ENCODE results near the gene CHAF1A. TPM values are rescaled to one million over a fixed set of nuclear protein-coding genes. Genes with fewer than 3 reads are reported as not detected.

The CHAF1A gene, protein sequence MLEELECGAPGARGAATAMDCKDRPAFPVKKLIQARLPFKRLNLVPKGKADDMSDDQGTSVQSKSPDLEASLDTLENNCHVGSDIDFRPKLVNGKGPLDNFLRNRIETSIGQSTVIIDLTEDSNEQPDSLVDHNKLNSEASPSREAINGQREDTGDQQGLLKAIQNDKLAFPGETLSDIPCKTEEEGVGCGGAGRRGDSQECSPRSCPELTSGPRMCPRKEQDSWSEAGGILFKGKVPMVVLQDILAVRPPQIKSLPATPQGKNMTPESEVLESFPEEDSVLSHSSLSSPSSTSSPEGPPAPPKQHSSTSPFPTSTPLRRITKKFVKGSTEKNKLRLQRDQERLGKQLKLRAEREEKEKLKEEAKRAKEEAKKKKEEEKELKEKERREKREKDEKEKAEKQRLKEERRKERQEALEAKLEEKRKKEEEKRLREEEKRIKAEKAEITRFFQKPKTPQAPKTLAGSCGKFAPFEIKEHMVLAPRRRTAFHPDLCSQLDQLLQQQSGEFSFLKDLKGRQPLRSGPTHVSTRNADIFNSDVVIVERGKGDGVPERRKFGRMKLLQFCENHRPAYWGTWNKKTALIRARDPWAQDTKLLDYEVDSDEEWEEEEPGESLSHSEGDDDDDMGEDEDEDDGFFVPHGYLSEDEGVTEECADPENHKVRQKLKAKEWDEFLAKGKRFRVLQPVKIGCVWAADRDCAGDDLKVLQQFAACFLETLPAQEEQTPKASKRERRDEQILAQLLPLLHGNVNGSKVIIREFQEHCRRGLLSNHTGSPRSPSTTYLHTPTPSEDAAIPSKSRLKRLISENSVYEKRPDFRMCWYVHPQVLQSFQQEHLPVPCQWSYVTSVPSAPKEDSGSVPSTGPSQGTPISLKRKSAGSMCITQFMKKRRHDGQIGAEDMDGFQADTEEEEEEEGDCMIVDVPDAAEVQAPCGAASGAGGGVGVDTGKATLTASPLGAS
- total RNA-seq (1 to 10 TPM; 4.5 to 8.7 (median 6.6) TPM), polyA plus RNA-seq (1 to 10 TPM; 4.2 to 4.4 TPM)
- long read RNA-seq, donor 1, partial matches to known transcripts: 4 of 7 reads
- long read RNA-seq, donor 1, other reads (novel, unspliced or antisense): 2 of 7 reads
- long read RNA-seq, donor 2, partial matches to known transcripts: 3 of 11 reads
- long read RNA-seq, donor 2, other reads (novel, unspliced or antisense): 5 of 11 reads
- long read RNA-seq, donor 3, partial matches to known transcripts: 17 of 22 reads
- long read RNA-seq, donor 3, other reads (novel, unspliced or antisense): 1 of 22 reads

DNA sequence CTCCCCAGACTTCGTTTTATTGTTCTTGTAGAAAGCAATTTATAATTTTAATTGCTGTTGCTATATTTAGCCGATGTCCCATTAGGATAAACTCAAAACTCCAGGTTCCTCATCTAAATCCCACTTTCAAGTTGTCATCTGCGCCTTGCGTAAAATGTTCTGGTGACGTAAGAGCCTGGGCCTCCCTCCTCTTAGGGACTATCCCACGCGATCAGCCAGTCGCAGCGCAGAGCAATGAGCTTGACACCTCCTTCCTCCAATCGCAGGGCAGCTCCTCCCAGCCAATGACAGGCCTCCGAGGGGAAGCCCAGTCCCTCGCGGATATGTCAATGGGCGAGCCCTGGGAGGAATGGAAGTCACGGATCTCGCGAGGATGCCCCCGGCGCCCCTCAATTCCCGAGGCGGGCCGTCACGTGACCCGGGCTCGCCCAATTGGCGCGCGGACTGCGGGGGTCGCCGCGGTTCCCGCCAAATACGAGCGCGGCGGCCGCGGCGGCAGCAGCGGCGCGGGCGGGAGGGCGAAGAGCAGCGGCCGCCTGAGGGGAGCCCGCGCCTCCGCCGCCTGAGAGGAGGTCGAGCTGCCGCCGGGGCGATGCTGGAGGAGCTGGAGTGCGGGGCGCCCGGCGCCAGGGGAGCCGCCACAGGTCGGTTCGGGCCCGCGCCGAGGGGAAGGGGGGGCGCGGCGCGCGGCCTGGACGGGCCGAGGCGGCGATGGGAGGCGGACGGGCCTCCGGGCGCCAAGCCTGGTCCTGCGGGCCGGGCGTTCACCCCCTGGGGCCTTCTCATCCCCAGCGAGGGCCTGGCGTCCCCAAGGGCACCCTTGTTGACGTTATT, at the start of gene CHAF1A:
Gene CHAF1A, plus strand, starts transcription at position 470 of the 834 bp plus-strand sequence. Its CDS starts 123 bp downstream, at position 593.
- TF ChIP-seq, protein P1, sequence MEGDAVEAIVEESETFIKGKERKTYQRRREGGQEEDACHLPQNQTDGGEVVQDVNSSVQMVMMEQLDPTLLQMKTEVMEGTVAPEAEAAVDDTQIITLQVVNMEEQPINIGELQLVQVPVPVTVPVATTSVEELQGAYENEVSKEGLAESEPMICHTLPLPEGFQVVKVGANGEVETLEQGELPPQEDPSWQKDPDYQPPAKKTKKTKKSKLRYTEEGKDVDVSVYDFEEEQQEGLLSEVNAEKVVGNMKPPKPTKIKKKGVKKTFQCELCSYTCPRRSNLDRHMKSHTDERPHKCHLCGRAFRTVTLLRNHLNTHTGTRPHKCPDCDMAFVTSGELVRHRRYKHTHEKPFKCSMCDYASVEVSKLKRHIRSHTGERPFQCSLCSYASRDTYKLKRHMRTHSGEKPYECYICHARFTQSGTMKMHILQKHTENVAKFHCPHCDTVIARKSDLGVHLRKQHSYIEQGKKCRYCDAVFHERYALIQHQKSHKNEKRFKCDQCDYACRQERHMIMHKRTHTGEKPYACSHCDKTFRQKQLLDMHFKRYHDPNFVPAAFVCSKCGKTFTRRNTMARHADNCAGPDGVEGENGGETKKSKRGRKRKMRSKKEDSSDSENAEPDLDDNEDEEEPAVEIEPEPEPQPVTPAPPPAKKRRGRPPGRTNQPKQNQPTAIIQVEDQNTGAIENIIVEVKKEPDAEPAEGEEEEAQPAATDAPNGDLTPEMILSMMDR (IDR thresholded peaks at IDR 0.05): no peak
- Histone ChIP-seq H3K27me3 (no peaks in the 10 kb centered on the region), H3K36me3 (peaks cover 0 to 12% (median 0%) of the 10 kb centered on the region in 9 donors), H3K27ac (peak within 1 kb of the TSS; percentile 39 to 92 (median 87)), H3K4me1 (peaks cover 15 to 51% (median 46%) of the 10 kb centered on the region in 9 donors), H3K9me3 (no peaks in the 10 kb centered on the region), H3K4me3 (peak within 1 kb of the TSS; percentile 71 to 92 (median 79))
- 0 to 1% methylated on average over 66 to 84 of the region's 84 CpGs for WGBS, 2 donors
- intact Hi-C loops (cut with DNase I): loop anchor here in 3 of 10 donors (5.0 kb wide), 5 partner anchors 55 to 155 kb away; partner anchors contain the start of genes UBXN6 (in 2 of the 3), YJU2 (in 2 of the 3) and MPND (in 1 of the 3)
- peak; percentile 95 to 98 (median 97) for ATAC-seq
- peak; percentile 99 to 100 for DNase-seq

DNA sequence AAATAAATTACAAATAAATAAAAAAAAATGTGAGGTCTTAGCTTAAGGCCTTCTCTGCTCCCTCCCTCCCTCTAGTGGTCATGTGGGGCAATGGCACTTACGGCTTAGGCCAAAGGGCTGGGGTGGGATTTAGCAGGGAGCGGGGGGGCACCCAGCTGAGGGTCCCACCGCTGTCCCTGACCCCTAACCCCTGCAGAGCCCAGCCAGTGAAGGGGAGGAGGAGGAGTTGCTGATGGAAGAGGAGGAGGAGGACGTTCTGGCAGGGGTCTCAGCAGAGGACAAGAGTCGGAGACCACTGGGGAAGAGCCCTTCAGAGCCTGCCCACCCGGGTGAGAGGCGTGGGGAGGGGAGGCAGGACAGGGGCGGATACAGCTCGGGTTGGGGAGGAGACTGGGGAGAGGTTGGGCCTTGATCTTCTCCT, 49.7 kb upstream of the CHAF1A start:
- H3K4me1 ChIP-seq: peaks cover 0 to 8% (median 0%) of the 10 kb centered on the region in 9 donors
- 39 to 46% methylated on average over 9 of the region's 9 CpGs for WGBS, 2 donors
- no peak overlapping the region for H3K4me3 ChIP-seq
- no peaks in the 10 kb centered on the region for H3K27me3 ChIP-seq
- no peak overlapping the region for H3K27ac ChIP-seq
- H3K9me3 ChIP-seq: no peaks in the 10 kb centered on the region
- ATAC-seq (peak in 7 of 8 donors; percentile 21 to 65 (median 47)), DNase-seq (no peak)
- H3K36me3 ChIP-seq: peaks cover 0 to 62% (median 0%) of the 10 kb centered on the region in 9 donors
- TF ChIP-seq, protein P1 (IDR thresholded peaks at IDR 0.05): peak; percentile 78 to 94 (median 87)
- intact Hi-C loops (cut with DNase I): loop anchor here in 9 of 10 donors (2.0 to 10.0 kb wide), 4 partner anchors 78 to 90 kb away; partner anchors contain the start of gene SHD (in 1 of the 9)

DNA sequence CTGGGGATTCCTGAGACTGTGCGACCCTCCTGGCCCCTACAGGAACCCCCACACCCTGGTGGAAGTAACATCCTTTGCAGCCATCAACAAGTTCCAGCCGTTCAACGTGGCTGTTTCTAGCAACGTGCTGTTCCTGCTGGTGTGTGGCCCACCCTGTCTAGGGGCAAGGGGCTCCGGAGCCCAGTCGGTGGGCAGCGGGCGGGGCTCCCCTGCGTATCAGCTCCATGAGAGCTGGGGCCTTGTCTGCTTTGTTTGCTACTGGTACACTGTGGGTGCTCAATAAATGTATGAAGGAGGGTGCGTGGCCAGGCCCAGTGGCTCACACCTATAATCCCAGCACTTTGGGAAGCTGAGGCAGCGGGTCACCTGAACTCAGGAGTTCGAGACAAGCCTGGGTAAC, 48.2 kb upstream of the CHAF1A start:
- no peaks in the 10 kb centered on the region for H3K9me3 ChIP-seq
- no peak overlapping the region for H3K4me3 ChIP-seq
- no peaks in the 10 kb centered on the region for H3K27me3 ChIP-seq
- DNase-seq (no peak), ATAC-seq (no peak)
- peaks cover 0 to 8% (median 0%) of the 10 kb centered on the region in 9 donors for H3K4me1 ChIP-seq
- intact Hi-C loops (cut with DNase I): loop anchor here in 8 of 10 donors (5.0 to 10.0 kb wide), 3 partner anchors 79 to 92 kb away; partner anchors contain the start of gene SHD (in 1 of the 8)
- WGBS, 2 donors: 90 to 91% methylated on average over 12 of the region's 12 CpGs
- peaks cover 0 to 60% (median 0%) of the 10 kb centered on the region in 9 donors for H3K36me3 ChIP-seq
- H3K27ac ChIP-seq: no peak overlapping the region
- TF ChIP-seq, protein P1 (IDR thresholded peaks at IDR 0.05): no peak

Data from heart right ventricle (tissue), 16 donors.